Vagina (tissue), 2 donors: Measurements from ENCODE around the gene SCAANT1. TPM values are rescaled to one million over a fixed set of nuclear protein-coding genes. Genes with fewer than 3 reads are reported as not detected.

ENCODE experiments used
- DNase-seq, 2 donors: peaks; one replicate each; pipeline ENCODE4 v3.0.0-alpha.2; 2017; ENCODE audit errors: extremely low spot score in 2 of 2
- H3K27ac ChIP-seq: fragments of 200-600 bp; sonication (generic); one replicate; pipeline ENCODE4 v1.5.1; 2019
- H3K27me3 ChIP-seq: fragments of 200-600 bp; sonication (generic); one replicate; pipeline ENCODE4 v1.5.1; 2019
- H3K36me3 ChIP-seq, 2 donors: fragments of 200-600 bp; sonication (generic); one replicate each; pipeline ENCODE4 v1.5.1; 2017 to 2019
- H3K4me1 ChIP-seq: fragments of 200-600 bp; sonication (generic); one replicate; pipeline ENCODE4 v1.5.1; 2019
- H3K4me3 ChIP-seq, 2 donors: fragments of 200-600 bp; sonication (generic); 1 replicate in 1 of 2; 2 replicates in 1 of 2; pipeline ENCODE4 v1.5.1; 2016 to 2019
- H3K9me3 ChIP-seq: fragments of 200-600 bp; sonication (generic); one replicate; pipeline ENCODE4 v1.5.1; 2019
- POLR2A ChIP-seq, 2 donors: fragments of 450-650 bp; IDR thresholded peaks; one replicate each; pipeline ENCODE4 v1.6.1; 2017; ENCODE audit warnings: antibody characterized with exemption in 2 of 2, mild to moderate bottlenecking in 2 of 2, moderate library complexity in 2 of 2
- POLR2AphosphoS5 ChIP-seq, 2 donors: sonication (generic); formaldehyde crosslinking; IDR thresholded peaks; one replicate each; pipeline ENCODE4 v1.9.0; 2017; ENCODE audit warnings: antibody characterized with exemption in 2 of 2, mild to moderate bottlenecking in 2 of 2, low read depth in 1 of 2; ENCODE audit not compliant: insufficient read depth in 1 of 2
- intact Hi-C: fragments of 100-400 bp; cut with DNase I; formaldehyde crosslinking; loops from one replicate; pipeline ENCODE4 v1.15.1; 2023
- total RNA-seq: library from RNA; depleted of rRNA; stranded (reverse); fragments of >200 nt; gene quantifications from one replicate; pipeline ENCODE4 v1.2.3, GENCODE V29; 2016
- TF ChIP-seq, protein P1 (sequence below), 3 experiments: fragments of 450-650 bp in 2 of 3; fragments of 200-600 bp in 1 of 3; sonication (generic) in 1 of 3; IDR thresholded peaks; one replicate each; pipeline ENCODE4 v1.5.1; 2017 to 2019; ENCODE audit warnings: antibody characterized with exemption in 3 of 3, mild to moderate bottlenecking in 2 of 3, moderate library complexity in 2 of 3

SCAANT1 gene
- total RNA-seq, 1 donor from 2014 or later: not detected

DNA sequence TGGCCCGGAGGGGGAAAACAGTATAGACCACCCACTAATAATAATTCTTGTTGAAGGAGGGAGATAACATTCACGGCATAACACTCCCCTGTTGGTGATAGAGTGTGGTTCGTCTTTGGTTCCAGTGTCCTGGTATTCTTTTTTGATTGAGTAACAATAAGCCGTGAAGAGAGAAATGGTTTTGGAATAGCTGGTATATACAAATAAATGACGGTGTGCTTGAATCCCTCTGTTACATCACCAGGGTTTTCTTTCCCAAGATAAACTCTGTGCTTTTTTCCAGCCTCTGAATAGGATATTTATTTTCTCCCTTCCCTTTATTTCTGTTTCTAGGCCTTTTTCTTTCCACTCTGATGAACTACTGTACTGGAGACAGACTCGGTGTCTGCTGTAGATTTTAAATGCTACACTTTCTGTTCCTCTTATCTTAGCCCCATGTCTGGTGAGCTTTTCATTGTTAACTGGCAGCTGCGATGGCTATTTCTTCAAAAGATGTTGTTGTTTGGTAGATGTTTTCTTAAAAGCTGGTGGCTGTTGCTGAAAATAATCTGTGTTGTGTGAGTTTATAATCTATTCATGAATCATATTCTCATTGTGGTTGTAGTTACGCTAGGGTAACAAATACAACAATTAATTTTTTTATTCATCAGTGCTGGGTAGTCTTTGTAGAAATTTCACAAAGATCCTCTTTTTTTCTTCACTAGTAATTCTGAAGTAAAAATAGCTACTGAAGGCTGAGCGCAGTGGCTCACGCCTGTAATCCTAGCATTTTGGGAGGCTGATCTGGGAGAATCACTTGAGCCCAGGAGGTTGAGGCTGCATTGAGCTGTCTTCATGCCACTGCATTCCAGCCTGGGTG is 15.5 kb upstream of the SCAANT1 start:
- intact Hi-C loops: no loop called here
- TF ChIP-seq POLR2A (IDR thresholded peaks at IDR 0.05): no peak
- no peak for TF ChIP-seq POLR2AphosphoS5 (IDR thresholded peaks at IDR 0.05; ENCODE audit: insufficient read depth in 1 of 2, low read depth in 1 of 2)
- TF ChIP-seq, protein P1, sequence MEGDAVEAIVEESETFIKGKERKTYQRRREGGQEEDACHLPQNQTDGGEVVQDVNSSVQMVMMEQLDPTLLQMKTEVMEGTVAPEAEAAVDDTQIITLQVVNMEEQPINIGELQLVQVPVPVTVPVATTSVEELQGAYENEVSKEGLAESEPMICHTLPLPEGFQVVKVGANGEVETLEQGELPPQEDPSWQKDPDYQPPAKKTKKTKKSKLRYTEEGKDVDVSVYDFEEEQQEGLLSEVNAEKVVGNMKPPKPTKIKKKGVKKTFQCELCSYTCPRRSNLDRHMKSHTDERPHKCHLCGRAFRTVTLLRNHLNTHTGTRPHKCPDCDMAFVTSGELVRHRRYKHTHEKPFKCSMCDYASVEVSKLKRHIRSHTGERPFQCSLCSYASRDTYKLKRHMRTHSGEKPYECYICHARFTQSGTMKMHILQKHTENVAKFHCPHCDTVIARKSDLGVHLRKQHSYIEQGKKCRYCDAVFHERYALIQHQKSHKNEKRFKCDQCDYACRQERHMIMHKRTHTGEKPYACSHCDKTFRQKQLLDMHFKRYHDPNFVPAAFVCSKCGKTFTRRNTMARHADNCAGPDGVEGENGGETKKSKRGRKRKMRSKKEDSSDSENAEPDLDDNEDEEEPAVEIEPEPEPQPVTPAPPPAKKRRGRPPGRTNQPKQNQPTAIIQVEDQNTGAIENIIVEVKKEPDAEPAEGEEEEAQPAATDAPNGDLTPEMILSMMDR (IDR thresholded peaks at IDR 0.05): no peak
- no peak overlapping the region for H3K27ac ChIP-seq
- no peaks in the 10 kb centered on the region for H3K27me3 ChIP-seq
- H3K4me3 ChIP-seq: no peak overlapping the region
- peaks cover 0 to 6% of the 10 kb centered on the region in 2 donors for H3K36me3 ChIP-seq
- no peaks in the 10 kb centered on the region for H3K9me3 ChIP-seq
- DNase-seq: no peak
- peaks cover 45% of the 10 kb centered on the region for H3K4me1 ChIP-seq

DNA sequence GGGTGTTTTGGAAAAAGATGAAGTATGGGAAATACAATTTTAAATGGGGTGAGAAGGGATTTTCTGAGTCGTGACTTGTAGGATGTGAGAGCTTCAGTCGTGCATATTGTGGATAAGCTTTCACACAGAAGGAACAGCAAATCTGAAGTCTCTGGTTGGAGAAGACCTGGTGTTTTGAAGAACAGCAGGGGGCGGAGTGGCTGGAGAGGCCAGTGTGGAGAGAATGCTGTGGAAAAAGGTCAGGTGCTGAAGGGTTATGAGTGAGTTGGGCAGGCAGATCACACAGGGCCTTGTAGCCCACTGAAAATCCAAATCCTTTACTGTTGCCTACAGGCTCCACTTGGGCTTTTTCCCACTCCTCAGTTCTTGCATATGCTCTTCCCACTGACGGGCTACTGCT is 14.1 kb upstream of the SCAANT1 start:
- H3K4me3 ChIP-seq: no peak overlapping the region
- no peak overlapping the region for H3K27ac ChIP-seq
- no peak for DNase-seq
- H3K4me1 ChIP-seq: peaks cover 34% of the 10 kb centered on the region
- intact Hi-C loops: no loop called here
- TF ChIP-seq POLR2AphosphoS5 (IDR thresholded peaks at IDR 0.05; ENCODE audit: insufficient read depth in 1 of 2, low read depth in 1 of 2): no peak
- no peak for TF ChIP-seq POLR2A (IDR thresholded peaks at IDR 0.05)
- no peaks in the 10 kb centered on the region for H3K9me3 ChIP-seq
- H3K36me3 ChIP-seq: peaks cover 0 to 6% of the 10 kb centered on the region in 2 donors
- no peaks in the 10 kb centered on the region for H3K27me3 ChIP-seq

DNA sequence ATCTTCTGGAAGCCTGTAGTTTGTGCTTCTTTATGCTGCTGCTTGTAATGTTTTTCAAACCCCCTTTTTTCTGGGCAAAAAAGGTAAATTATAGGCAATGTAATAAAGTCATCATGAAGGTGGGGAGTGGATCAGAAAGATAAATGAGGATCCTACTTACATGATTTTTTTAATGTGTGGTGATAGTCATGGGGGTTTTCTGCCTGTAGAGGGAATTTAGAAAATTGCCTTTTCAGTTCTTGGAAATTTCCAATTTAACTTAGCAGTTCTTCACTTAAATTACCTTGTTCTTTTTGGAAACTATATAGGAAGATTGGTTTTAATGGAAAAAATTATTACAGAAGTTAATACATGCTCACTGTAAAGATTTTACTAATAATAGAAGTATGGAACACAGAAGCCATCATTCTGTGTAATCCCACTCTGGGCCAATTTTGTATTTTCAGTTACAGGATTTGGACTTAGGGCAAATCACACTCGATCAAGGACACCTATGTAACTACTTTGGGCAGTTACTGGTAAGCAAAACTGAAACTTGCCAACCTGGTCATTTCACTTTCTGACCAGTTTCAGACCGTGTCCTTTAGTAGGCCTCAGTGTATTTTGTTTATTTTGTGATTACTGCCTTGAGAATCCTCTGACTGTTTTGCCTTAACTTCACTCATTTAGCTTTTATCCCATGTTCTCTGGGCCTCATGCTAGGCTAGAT is 10.5 kb upstream of the SCAANT1 start:
- intact Hi-C loops: no loop called here
- Histone ChIP-seq H3K36me3 (peaks cover 0 to 6% of the 10 kb centered on the region in 2 donors), H3K27me3 (no peaks in the 10 kb centered on the region), H3K4me1 (peaks cover 44% of the 10 kb centered on the region), H3K4me3 (no peak overlapping the region), H3K9me3 (no peaks in the 10 kb centered on the region), H3K27ac (no peak overlapping the region)
- no peak for TF ChIP-seq POLR2AphosphoS5 (IDR thresholded peaks at IDR 0.05; ENCODE audit: insufficient read depth in 1 of 2, low read depth in 1 of 2)
- TF ChIP-seq POLR2A (IDR thresholded peaks at IDR 0.05): no peak
- TF ChIP-seq, protein P1 (IDR thresholded peaks at IDR 0.05): no peak
- DNase-seq: no peak

DNA sequence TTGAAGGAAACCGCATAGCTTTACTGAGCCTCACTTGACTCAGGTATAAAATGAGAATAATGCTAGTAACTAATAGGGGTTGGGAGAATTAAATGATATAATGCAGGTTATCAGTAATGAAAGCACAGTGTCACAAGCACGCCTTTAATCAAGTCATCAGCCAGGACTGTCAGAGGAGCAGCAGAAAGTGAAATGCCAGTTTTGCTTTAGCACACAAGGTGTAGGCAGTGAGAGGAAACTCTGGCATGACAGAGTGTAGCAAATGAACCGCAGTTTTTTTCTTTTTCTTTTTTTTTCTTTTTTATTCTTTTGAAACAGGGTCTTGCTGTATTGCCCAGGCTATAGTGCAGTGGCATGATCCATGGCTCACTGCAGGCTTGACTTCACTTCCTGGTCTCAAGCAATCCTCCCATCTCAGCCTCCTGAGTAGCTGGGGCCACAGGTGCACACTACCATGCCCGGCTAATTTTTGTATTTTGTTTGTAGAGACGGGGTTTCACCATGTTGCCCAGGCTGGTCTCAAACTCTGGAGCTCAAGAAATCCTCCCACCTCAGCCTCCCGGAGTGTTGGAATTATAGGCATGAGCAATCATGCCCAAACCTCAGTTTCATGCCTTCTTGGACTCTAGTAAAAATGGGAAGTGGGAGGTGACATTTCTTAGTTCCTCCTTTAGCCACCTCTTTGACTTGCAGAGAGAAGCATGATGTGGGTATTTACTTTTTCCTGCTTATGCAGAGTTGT is 9.7 kb upstream of the SCAANT1 start:
- no peak overlapping the region for H3K27ac ChIP-seq
- no peak for DNase-seq
- intact Hi-C loops: no loop called here
- peaks cover 39% of the 10 kb centered on the region for H3K4me1 ChIP-seq
- TF ChIP-seq POLR2AphosphoS5 (IDR thresholded peaks at IDR 0.05; ENCODE audit: insufficient read depth in 1 of 2, low read depth in 1 of 2) (no peak), POLR2A (IDR thresholded peaks at IDR 0.05) (no peak)
- TF ChIP-seq, protein P1 (IDR thresholded peaks at IDR 0.05): no peak
- H3K36me3 ChIP-seq: peaks cover 0 to 9% of the 10 kb centered on the region in 2 donors
- H3K9me3 ChIP-seq: no peaks in the 10 kb centered on the region
- no peak overlapping the region for H3K4me3 ChIP-seq
- no peaks in the 10 kb centered on the region for H3K27me3 ChIP-seq

DNA sequence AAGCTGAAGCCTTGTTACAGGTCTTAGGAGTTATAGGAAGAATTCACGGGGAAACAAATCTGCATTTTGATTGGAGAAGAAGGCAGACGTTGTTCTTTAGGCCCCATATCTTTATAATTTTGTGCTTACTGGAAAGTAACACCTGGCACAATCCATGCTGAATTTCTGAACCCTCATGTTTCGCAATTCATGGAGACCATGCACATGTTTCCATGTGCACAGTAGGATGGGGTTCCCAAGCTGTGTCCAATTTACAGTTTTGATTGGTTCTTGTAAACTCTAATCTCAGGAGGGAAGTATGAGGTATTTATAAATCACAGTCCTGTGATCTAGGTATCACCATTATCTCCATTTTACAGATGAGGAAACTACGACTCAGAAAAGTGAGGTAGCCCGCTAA is 7.8 kb upstream of the SCAANT1 start:
- Histone ChIP-seq H3K4me3 (no peak overlapping the region), H3K9me3 (no peaks in the 10 kb centered on the region), H3K4me1 (peaks cover 37% of the 10 kb centered on the region), H3K27me3 (no peaks in the 10 kb centered on the region), H3K27ac (peak overlapping the region; percentile 29), H3K36me3 (peaks cover 0 to 17% of the 10 kb centered on the region in 2 donors)
- intact Hi-C loops: no loop called here
- no peak for DNase-seq
- TF ChIP-seq, protein P1 (IDR thresholded peaks at IDR 0.05): no peak
- TF ChIP-seq POLR2A (IDR thresholded peaks at IDR 0.05) (no peak), POLR2AphosphoS5 (IDR thresholded peaks at IDR 0.05; ENCODE audit: insufficient read depth in 1 of 2, low read depth in 1 of 2) (no peak)
